Progenitor cell of endocrine pancreas (in vitro differentiated cells): Measurements from ENCODE around the gene TFAM. TPM values are rescaled to one million over a fixed set of nuclear protein-coding genes. Genes with fewer than 3 reads are reported as not detected.
A peak's percentile ranks its signal among the peaks of the same experiment; 100 is the strongest.

ENCODE experiments used
- DNase-seq: peaks from one replicate; pipeline ENCODE4 v3.0.0; 2021; ENCODE audit warnings: low spot score; ENCODE audit not compliant: unreplicated experiment
- H3K27ac Mint-ChIP-seq: 2 replicates; pipeline ENCODE4 v1.8.0; 2021; ENCODE audit warnings: mild to moderate bottlenecking, moderate library complexity, mixed read lengths
- H3K27me3 Mint-ChIP-seq: 2 replicates; pipeline ENCODE4 v1.8.0; 2021; ENCODE audit warnings: mixed read lengths
- H3K36me3 Mint-ChIP-seq: 2 replicates; pipeline ENCODE4 v1.8.0; 2022; ENCODE audit warnings: mixed read lengths; ENCODE audit not compliant: insufficient read depth
- H3K4me1 Mint-ChIP-seq: 2 replicates; pipeline ENCODE4 v1.8.0; 2021; ENCODE audit warnings: low read depth, mixed read lengths
- H3K4me3 Mint-ChIP-seq: 2 replicates; pipeline ENCODE4 v1.8.0; 2021; ENCODE audit warnings: low read depth, mild to moderate bottlenecking, moderate library complexity, mixed read lengths
- H3K9me3 Mint-ChIP-seq: 2 replicates; pipeline ENCODE4 v1.8.0; 2021; ENCODE audit warnings: low read depth, mixed read lengths
- long read RNA-seq: library from polyadenylated mRNA; unstranded; transcript quantifications from one replicate; pipeline ENCODE4 v2.0.0, GENCODE V29; 2020
- total RNA-seq: library from RNA; stranded (reverse); gene quantifications from 2 replicates; pipeline ENCODE4 v1.2.1, GENCODE V29; 2021
- TF ChIP-seq, protein P1 (sequence below): fragments of 200-600 bp; sonication (generic); IDR thresholded peaks from one replicate; pipeline ENCODE4 v1.5.0; 2021; ENCODE audit warnings: antibody characterized with exemption, mild to moderate bottlenecking; ENCODE audit not compliant: unreplicated experiment

Gene TFAM
- total RNA-seq: 53.5 and 60.7 TPM in 2 replicates
- long read RNA-seq, full-length matches to known transcripts: 49 of 56 reads
- long read RNA-seq, partial matches to known transcripts: 5 of 56 reads
- long read RNA-seq, other reads (novel, unspliced or antisense): 2 of 56 reads

DNA sequence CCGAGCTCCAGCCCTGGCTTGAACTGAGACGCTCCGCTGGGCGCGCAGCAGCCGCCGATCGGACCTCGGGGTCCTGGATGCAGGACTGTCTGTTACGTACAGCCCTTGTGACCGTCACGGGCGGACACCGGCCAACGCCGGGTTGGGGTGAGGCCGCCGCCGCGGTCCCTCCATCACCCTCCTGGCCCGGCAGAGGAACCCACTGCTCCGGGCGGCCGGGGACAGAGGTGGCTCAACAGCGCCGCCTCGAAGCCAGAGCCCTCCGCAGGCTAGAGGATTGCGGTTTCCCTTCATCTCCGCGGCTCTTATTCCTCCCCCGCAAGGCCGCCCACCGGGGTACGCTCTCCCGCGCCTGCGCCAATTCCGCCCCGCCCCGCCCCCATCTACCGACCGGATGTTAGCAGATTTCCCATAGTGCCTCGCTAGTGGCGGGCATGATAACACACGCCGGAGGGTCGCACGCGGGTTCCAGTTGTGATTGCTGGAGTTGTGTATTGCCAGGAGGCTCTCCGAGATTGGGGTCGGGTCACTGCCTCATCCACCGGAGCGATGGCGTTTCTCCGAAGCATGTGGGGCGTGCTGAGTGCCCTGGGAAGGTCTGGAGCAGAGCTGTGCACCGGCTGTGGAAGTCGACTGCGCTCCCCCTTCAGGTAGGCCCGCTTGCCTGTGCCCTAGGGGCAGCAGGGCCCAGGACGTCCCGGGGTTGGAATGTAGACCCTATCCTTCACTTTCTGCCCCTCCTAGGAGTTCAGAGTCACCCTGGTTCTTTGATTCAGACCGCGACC lies at the start of gene TFAM:
TSS of gene TFAM (plus strand) at position 412 of the 785 bp plus-strand sequence. CDS start at position 550, 138 bp downstream.
- peak; percentile 93 for DNase-seq
- Mint-ChIP-seq H3K36me3 (peaks cover 13% of the 10 kb centered on the region), H3K27me3 (no peaks in the 10 kb centered on the region), H3K9me3 (no peaks in the 10 kb centered on the region), H3K27ac (peak within 1 kb of the TSS; percentile 98), H3K4me3 (peak within 1 kb of the TSS; percentile 98), H3K4me1 (peaks cover 23% of the 10 kb centered on the region)
- TF ChIP-seq, protein P1, sequence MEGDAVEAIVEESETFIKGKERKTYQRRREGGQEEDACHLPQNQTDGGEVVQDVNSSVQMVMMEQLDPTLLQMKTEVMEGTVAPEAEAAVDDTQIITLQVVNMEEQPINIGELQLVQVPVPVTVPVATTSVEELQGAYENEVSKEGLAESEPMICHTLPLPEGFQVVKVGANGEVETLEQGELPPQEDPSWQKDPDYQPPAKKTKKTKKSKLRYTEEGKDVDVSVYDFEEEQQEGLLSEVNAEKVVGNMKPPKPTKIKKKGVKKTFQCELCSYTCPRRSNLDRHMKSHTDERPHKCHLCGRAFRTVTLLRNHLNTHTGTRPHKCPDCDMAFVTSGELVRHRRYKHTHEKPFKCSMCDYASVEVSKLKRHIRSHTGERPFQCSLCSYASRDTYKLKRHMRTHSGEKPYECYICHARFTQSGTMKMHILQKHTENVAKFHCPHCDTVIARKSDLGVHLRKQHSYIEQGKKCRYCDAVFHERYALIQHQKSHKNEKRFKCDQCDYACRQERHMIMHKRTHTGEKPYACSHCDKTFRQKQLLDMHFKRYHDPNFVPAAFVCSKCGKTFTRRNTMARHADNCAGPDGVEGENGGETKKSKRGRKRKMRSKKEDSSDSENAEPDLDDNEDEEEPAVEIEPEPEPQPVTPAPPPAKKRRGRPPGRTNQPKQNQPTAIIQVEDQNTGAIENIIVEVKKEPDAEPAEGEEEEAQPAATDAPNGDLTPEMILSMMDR: peak; percentile 55

DNA sequence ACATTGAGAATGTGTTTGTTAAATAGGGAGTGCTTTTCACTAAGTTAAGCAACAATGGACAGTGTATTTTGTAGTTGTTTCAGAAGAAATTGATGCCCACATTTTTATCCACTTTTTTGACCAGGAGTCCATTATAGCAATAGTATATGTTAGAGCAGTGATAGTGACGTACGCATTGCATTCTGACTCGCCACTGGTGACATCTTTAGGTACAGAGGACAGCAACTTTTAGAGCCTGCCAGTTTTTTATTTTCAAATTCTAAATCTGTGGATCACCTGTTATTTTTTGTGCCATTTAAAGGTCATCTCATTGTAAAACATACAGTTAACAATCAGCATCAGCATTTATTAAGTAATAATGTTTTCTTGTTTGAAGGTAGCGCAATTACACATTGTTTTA lies 49.0 kb upstream of the TFAM start:
- DNase-seq: no peak
- peaks cover 1% of the 10 kb centered on the region for H3K36me3 Mint-ChIP-seq
- H3K4me1 Mint-ChIP-seq: peaks cover 14% of the 10 kb centered on the region
- peaks cover 3% of the 10 kb centered on the region for H3K27me3 Mint-ChIP-seq
- H3K27ac Mint-ChIP-seq: no peak overlapping the region
- no peaks in the 10 kb centered on the region for H3K9me3 Mint-ChIP-seq
- peak overlapping the region; percentile 93 for H3K4me3 Mint-ChIP-seq
- TF ChIP-seq, protein P1: no peak

DNA sequence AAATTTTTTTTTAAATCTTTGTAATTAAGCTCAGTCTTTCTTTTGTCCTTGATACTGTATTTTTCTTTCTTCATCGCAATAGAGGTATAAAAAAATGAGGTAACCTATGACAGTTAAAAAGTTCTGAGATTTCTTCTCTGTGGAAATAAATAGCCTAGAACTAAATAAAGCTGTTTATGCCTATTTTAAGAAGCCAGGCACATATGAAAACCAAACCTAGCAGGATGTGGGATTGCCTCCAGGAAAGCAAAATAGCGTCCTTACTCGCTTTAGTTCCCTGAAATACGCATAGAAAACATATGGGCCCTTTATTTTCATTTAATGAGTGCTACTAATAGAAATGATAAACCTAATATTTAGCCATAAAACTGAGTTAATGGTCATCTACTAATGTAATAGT lies 43.8 kb upstream of the TFAM start:
- peaks cover 4% of the 10 kb centered on the region for H3K4me1 Mint-ChIP-seq
- peaks cover 7% of the 10 kb centered on the region for H3K36me3 Mint-ChIP-seq
- H3K27me3 Mint-ChIP-seq: no peaks in the 10 kb centered on the region
- H3K27ac Mint-ChIP-seq: no peak overlapping the region
- DNase-seq: no peak
- no peaks in the 10 kb centered on the region for H3K9me3 Mint-ChIP-seq
- TF ChIP-seq, protein P1: no peak
- no peak overlapping the region for H3K4me3 Mint-ChIP-seq

DNA sequence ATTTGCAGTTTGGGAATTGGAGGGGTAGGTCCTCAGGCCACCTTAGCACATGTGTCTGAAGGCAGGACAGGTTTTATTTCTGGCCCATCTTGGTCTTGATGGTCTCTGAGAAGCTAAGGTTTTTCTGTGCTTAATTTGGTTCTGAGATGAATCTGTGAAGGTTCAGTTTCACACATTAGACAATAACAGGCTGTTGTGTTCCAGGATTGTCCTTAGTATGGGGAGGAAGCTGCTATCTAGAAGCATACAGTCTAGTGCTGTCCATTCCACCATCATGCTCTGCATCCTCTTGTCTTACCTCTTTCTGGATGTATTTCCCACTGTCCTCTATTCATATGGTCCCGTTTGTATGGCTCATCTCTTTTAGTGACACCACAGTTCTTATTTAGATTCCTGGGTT lies 43.3 kb upstream of the TFAM start:
- Mint-ChIP-seq H3K9me3 (no peaks in the 10 kb centered on the region), H3K27ac (no peak overlapping the region)
- TF ChIP-seq, protein P1: no peak

DNA sequence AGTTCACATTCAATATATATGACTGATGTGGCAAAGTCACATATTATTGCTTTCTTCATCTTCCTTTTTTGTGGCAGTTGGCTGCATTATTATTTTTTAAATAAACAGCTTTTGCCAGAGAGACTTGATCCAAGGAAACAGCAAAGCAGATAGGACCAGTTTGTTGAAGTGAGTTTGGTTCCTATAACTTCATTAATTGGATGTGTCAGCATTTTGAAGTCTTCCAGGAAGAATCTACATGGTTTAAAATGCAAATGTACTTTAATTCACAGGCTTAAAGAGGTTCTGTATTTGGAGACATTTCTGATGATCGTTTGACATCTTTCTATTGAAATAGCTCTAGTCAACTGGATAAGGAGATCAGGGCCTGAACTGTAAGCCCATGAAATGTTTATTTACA lies 37.2 kb upstream of the TFAM start:
- Mint-ChIP-seq H3K27me3 (no peaks in the 10 kb centered on the region), H3K4me3 (no peak overlapping the region), H3K9me3 (no peaks in the 10 kb centered on the region), H3K36me3 (peaks cover 12% of the 10 kb centered on the region), H3K4me1 (peaks cover 16% of the 10 kb centered on the region), H3K27ac (peak overlapping the region; percentile 45)
- TF ChIP-seq, protein P1: no peak
- no peak for DNase-seq

More for the DNA sequence above, 43.3 kb upstream of the TFAM start:
- Mint-ChIP-seq H3K27me3 (no peaks in the 10 kb centered on the region), H3K4me1 (peaks cover 1% of the 10 kb centered on the region), H3K4me3 (no peak overlapping the region), H3K36me3 (peaks cover 11% of the 10 kb centered on the region)
- no peak for DNase-seq
